GM18858 (cell line): ENCODE results near the gene KLHDC2.
A peak's percentile ranks its signal among the peaks of the same experiment; 100 is the strongest.
"Not testable (repeated sequence)": the region's sequence is repeated elsewhere in the genome, so short reads cannot be mapped to it uniquely, and the experiment has no call there.

Source experiments
- ATAC-seq: cut with Tn5 transposase; IDR thresholded peaks from one replicate; pipeline ENCODE4 v1.9.1; 2021; ENCODE audit not compliant: unreplicated experiment

The KLHDC2 gene

GRCh38 chr14:49767571-49768300 is at the start of gene KLHDC2:
Gene KLHDC2 (plus strand): TSS chr14:49768153. CDS start chr14:49768469, 316 bp downstream.
- peak; percentile 78 for ATAC-seq

- no peak for ATAC-seq
These were observed 47.2 kb upstream of the KLHDC2 start for GRCh38 chr14:49720744-49721143.

DNA sequence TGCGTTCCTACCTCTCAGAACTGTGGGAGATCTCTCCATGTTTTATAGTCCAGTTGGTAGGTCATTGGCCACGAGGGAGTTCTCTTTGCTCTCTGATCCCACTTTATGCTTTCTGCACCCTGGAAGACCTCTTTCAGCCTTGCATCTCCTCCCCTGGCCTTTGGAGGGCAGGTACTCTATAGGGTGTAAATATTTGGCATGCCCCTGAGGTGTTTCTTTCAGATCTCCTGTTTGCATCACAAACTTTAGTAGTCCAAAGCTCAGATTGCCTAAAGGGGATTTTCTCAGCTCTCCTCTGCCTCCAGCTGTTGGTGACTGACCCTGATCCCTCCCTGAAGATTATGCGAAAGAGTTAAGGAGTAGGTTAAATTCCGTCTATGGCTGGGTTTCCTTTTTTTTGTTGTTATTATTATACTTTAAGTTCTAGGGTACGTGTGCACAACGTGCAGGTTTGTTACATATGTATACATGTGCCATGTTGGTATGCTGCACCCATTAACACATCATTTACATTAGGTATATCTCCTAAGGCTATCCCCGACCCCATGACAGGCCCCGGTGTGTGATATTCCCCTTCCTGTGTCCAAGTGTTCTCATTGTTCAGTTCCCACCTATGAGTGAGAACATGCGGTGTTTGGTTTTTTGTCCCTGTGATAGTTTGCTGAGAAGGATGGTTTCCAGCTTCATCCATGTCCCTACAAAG is 46.1 kb upstream of the KLHDC2 start:
- not testable (repeated sequence) for ATAC-seq

DNA sequence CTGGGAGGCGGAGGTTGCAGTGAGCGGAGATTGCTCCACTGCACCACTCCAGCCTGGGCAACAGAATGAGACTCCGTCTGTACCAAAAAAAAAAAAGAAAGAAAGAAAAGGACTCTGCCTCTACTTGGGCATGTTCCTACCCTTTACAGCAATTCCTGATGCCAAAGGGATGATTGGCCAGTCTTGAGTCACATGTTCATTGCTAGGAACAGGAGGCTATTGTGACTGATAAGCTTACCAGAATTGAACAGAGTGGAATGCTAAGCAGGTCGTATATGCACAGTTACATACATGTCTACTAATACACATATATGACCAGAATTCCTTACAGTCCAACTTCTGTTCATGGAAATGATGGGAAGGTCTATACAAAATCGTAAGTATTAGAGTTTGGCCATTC is 40.8 kb upstream of the KLHDC2 start:
- no peak for ATAC-seq

- no peak for ATAC-seq
These were observed 35.1 kb upstream of the KLHDC2 start for GRCh38 chr14:49732896-49733295.

- ATAC-seq = no peak
These were observed 34.1 kb upstream of the KLHDC2 start for GRCh38 chr14:49733836-49734235.

DNA sequence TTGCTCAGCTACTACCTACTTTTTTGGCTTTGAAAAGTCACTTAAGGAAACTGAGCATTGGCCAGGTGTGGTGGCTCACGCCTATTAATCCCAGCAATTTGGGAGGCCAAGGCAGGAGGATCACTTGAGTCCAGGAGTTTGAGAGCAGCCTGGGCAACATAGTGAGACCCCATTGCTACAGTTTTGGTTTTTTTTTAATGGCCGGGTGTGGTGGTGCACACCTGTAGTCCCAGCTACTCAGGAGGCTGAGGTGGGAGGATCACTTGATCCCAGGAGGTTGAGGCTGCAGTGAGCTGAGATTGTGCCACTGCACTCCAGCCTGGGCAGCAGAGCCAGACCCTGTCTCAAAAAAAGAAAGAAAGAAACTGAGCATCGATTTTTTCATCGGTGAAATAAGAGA is 32.3 kb upstream of the KLHDC2 start:
- ATAC-seq = not testable (repeated sequence)

- ATAC-seq = no peak
These were observed 22.8 kb upstream of the KLHDC2 start for GRCh38 chr14:49745191-49745590.

- not testable (repeated sequence) for ATAC-seq
These were observed 21.5 kb upstream of the KLHDC2 start for GRCh38 chr14:49746476-49746875.

GRCh38 chr14:49754570-49755097 is 13.3 kb upstream of the KLHDC2 start:
- no peak for ATAC-seq

DNA sequence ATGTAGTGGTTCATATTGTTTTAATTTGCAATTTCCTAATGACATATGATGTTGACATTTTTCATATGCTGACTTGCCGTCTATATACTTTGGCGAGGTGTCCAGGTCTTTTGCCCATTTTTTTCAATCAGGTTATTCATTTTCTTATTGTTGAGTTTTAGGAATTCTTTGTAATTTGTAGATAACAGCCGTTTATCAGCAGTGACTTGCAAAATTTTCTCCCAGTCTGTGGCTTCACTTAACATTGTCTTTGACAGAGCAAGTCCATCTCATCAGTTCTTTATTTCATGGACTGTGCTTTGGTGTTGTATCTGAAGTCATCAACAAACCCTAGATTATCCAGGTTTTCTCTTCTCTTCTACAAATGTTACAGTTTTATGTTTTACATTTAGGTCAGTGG is 12.6 kb upstream of the KLHDC2 start:
- no peak for ATAC-seq

- ATAC-seq = no peak
These were observed 6.0 kb upstream of the KLHDC2 start for GRCh38 chr14:49761839-49762551.

DNA sequence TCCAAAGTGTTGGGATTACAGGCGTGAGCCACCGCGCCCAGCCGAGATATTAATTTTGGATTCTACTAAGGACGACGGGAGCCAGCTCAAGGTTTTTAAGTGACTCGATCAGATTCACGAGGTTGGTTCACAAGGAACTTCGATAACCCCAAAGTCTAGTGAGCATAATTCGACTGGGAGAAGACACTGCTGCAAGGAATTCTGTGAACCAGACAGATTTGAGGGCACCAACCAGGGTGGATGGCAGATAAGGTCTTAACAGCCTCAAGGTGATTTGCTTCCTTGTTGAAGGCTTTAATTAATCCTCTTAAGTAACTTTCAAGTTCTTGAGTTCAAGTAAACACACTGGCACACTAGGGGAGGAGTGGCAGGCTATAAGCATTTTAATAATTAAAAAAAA is 1.1 kb upstream of the KLHDC2 start:
- ATAC-seq = no peak

GRCh38 chr14:49767270-49767570 is 733 bp upstream of the KLHDC2 start:
- ATAC-seq = no peak

- ATAC-seq = peak; percentile 18
These were observed 558 bp downstream of the KLHDC2 start for GRCh38 chr14:49768301-49769121.

DNA sequence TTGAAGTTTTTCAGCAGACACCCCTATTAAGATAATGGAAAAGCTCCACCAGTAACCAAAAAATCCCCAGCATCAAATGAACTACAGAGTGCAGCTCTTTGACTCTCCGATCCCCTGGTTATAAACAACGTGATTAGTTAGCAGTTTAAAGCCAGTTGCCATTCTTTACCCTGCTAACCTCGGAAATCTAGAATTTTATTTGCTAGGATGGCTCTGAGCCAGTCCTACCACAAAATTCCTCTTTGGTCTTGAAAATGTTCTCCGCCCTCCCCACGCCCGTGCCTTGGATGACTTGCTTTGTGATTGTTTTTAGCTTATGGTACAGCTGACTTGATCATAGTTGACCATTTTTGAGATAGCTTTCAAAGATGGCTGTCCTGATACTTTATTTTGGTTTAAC is 1.2 kb downstream of the KLHDC2 start:
- no peak for ATAC-seq

- no peak for ATAC-seq
These were observed 1.7 kb downstream of the KLHDC2 start for GRCh38 chr14:49769581-49770211.

GRCh38 chr14:49770212-49770817 is 2.4 kb downstream of the KLHDC2 start:
- ATAC-seq = no peak

GRCh38 chr14:49771691-49772090 is 3.7 kb downstream of the KLHDC2 start:
- not testable (repeated sequence) for ATAC-seq

- no peak for ATAC-seq
These were observed 6.2 kb downstream of the KLHDC2 start for GRCh38 chr14:49774106-49774505.
